HepG2 (cell line): ENCODE data around the gene CTCF. TPM values are rescaled to one million over a fixed set of nuclear protein-coding genes. Genes with fewer than 3 reads are reported as not detected.

Experiments used
- ARNT2 ChIP-seq: sonication (generic); formaldehyde crosslinking; IDR thresholded peaks from 2 replicates; pipeline ENCODE4 v1.8.0; 2022; ENCODE audit warnings: mild to moderate bottlenecking, low read depth, missing genetic modification reagents, moderate library complexity
- FOSL2 ChIP-seq: sonication (generic); formaldehyde crosslinking; IDR thresholded peaks from 2 replicates; pipeline ENCODE4 v1.4.0; 2020; ENCODE audit warnings: missing genetic modification reagents
- NR3C1 ChIP-seq: sonication (generic); formaldehyde crosslinking; IDR thresholded peaks from 2 replicates; pipeline ENCODE4 v1.4.0; 2020; ENCODE audit warnings: missing genetic modification reagents
- PHF20 ChIP-seq: sonication (generic); formaldehyde crosslinking; IDR thresholded peaks from 2 replicates; pipeline ENCODE4 v1.5.0; 2020; ENCODE audit warnings: mild to moderate bottlenecking, missing genetic modification reagents
- POLR2AphosphoS5 ChIP-seq: IDR thresholded peaks from 2 replicates; pipeline ENCODE4 v1.6.1; 2012; ENCODE audit warnings: low read depth, low read length
- ZMYM3 ChIP-seq: sonication (generic); formaldehyde crosslinking; IDR thresholded peaks from 2 replicates; pipeline ENCODE4 v1.5.1; 2020; ENCODE audit warnings: mild to moderate bottlenecking, missing genetic modification reagents
- ZNF205 ChIP-seq: IDR thresholded peaks from 2 replicates; pipeline ENCODE4 v1.6.1; 2018; ENCODE audit warnings: missing biosample characterization, missing genetic modification reagents
- ZNF253 ChIP-seq: sonication (generic); formaldehyde crosslinking; IDR thresholded peaks from 2 replicates; pipeline ENCODE4 v1.8.0; 2022; ENCODE audit warnings: mild to moderate bottlenecking, missing genetic modification reagents, borderline replicate concordance
- ZNF552 ChIP-seq: sonication (generic); formaldehyde crosslinking; IDR thresholded peaks from 2 replicates; pipeline ENCODE4 v1.9.0; 2022; ENCODE audit warnings: missing genetic modification reagents, mild to moderate bottlenecking, borderline replicate concordance
- ZNF569 ChIP-seq: sonication (generic); formaldehyde crosslinking; IDR thresholded peaks from 2 replicates; pipeline ENCODE4 v1.5.0; 2020; ENCODE audit warnings: mild to moderate bottlenecking, missing genetic modification reagents, moderate library complexity, borderline replicate concordance
- ZNF775 ChIP-seq: sonication (generic); formaldehyde crosslinking; IDR thresholded peaks from 2 replicates; pipeline ENCODE4 v1.4.0; 2020; ENCODE audit warnings: missing genetic modification reagents, mild to moderate bottlenecking, moderate library complexity, borderline replicate concordance
- polyA plus RNA-seq, 8 experiments: library from polyadenylated mRNA; depleted of rRNA in 3 of 8; stranded (reverse) in 7 of 8; unstranded in 1 of 8; fragments of >200 nt; fragmentation: Illumina TruSeq in 4 of 8; extraction: Trizol in 4 of 8; gene quantifications; 2 replicates each; pipeline versions ENCODE4 v1.2.1 to v1.2.3, GENCODE V29; 2011 to 2016; ENCODE audit warnings: low read depth in 4 of 8, missing spikeins in 1 of 8, mixed read lengths in 1 of 8; ENCODE audit not compliant: insufficient read depth in 1 of 8
- total RNA-seq, 5 experiments: library from RNA; depleted of rRNA; stranded (reverse); fragments of >200 nt; fragmentation: Illumina TruSeq; extraction: Trizol; gene quantifications; 2 replicates each; pipeline ENCODE4 v1.2.3, GENCODE V29; 2016; ENCODE audit warnings: low read depth in 1 of 5
- TF ChIP-seq, protein P1 (sequence below): sonication (generic); formaldehyde crosslinking; IDR thresholded peaks from 2 replicates; pipeline ENCODE4 v1.4.0; 2020; ENCODE audit warnings: missing genetic modification reagents, borderline replicate concordance
- TF ChIP-seq, protein P2 (sequence below): sonication (generic); formaldehyde crosslinking; IDR thresholded peaks from 2 replicates; pipeline ENCODE4 v1.8.1; 2023; ENCODE audit warnings: mild to moderate bottlenecking, inconsistent platforms, moderate library complexity, missing genetic modification reagents, borderline replicate concordance
- TF ChIP-seq, protein P3 (sequence below): IDR thresholded peaks from 2 replicates; pipeline ENCODE4 v1.6.1; 2016; ENCODE audit warnings: missing compliant biosample characterization, missing genetic modification reagents, borderline replicate concordance
- TF ChIP-seq, protein P4 (sequence below): IDR thresholded peaks from 2 replicates; pipeline ENCODE4 v1.6.1; 2016

Gene CTCF
- total and polyA plus RNA-seq, 2 of the 13 experiments (the other 11 are each of a cell fraction or from before 2014, with no cell fraction given) = 19.5 to 37.5 TPM

DNA sequence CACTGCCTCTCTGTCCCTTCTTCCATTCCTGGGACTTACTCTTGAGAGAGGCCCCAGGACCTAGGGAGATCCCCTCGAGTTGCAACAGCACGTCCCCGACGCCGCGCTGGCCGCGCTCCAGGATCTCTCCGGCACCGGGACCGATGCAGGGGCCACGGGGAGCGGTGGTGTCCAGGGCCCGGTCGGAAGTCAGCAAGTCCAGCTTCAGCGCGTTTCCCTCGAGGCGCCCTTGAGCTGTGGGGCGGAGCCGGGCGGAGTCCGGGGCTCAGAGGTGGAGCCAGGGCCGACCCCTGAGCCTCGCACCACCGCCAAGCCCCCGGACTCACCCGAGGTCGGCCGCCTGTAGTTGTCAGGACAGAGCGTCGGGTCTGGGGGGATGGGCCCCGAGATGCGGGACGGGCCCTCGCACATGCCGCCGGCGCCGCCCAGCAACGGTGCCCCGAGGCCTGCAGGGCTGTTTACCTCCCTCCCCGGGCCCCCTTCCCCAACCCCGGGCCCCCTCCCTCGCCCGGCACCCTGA lies 103.8 kb downstream of the CTCF start (continued):
- TF ChIP-seq, protein P1, sequence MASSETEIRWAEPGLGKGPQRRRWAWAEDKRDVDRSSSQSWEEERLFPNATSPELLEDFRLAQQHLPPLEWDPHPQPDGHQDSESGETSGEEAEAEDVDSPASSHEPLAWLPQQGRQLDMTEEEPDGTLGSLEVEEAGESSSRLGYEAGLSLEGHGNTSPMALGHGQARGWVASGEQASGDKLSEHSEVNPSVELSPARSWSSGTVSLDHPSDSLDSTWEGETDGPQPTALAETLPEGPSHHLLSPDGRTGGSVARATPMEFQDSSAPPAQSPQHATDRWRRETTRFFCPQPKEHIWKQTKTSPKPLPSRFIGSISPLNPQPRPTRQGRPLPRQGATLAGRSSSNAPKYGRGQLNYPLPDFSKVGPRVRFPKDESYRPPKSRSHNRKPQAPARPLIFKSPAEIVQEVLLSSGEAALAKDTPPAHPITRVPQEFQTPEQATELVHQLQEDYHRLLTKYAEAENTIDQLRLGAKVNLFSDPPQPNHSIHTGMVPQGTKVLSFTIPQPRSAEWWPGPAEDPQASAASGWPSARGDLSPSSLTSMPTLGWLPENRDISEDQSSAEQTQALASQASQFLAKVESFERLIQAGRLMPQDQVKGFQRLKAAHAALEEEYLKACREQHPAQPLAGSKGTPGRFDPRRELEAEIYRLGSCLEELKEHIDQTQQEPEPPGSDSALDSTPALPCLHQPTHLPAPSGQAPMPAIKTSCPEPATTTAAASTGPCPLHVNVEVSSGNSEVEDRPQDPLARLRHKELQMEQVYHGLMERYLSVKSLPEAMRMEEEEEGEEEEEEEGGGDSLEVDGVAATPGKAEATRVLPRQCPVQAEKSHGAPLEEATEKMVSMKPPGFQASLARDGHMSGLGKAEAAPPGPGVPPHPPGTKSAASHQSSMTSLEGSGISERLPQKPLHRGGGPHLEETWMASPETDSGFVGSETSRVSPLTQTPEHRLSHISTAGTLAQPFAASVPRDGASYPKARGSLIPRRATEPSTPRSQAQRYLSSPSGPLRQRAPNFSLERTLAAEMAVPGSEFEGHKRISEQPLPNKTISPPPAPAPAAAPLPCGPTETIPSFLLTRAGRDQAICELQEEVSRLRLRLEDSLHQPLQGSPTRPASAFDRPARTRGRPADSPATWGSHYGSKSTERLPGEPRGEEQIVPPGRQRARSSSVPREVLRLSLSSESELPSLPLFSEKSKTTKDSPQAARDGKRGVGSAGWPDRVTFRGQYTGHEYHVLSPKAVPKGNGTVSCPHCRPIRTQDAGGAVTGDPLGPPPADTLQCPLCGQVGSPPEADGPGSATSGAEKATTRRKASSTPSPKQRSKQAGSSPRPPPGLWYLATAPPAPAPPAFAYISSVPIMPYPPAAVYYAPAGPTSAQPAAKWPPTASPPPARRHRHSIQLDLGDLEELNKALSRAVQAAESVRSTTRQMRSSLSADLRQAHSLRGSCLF = no peak
- TF ChIP-seq ZMYM3 (CRISPR knock-in tag) (peak; percentile 21), PHF20 (CRISPR knock-in tag) (no peak; the same call in 1 of the 2 replicates), ZNF775 (CRISPR knock-in tag) (no peak), ARNT2 (CRISPR knock-in tag) (0 out of 2 replicates have a peak, but pooled peaks have one; percentile 29), ZNF569 (CRISPR knock-in tag) (0 out of 2 replicates have a peak, but pooled peaks have one; percentile 38), NR3C1 (CRISPR knock-in tag) (no peak), POLR2AphosphoS5 (peak; percentile 28), ZNF552 (CRISPR knock-in tag) (peak; percentile 41), FOSL2 (CRISPR knock-in tag) (peak; percentile 27; the same call in 1 of the 2 replicates), ZNF253 (CRISPR knock-in tag) (peak; percentile 91), ZNF205 (CRISPR knock-in tag) (peak; percentile 51; the same call in 1 of the 2 replicates)
- TF ChIP-seq, protein P2, sequence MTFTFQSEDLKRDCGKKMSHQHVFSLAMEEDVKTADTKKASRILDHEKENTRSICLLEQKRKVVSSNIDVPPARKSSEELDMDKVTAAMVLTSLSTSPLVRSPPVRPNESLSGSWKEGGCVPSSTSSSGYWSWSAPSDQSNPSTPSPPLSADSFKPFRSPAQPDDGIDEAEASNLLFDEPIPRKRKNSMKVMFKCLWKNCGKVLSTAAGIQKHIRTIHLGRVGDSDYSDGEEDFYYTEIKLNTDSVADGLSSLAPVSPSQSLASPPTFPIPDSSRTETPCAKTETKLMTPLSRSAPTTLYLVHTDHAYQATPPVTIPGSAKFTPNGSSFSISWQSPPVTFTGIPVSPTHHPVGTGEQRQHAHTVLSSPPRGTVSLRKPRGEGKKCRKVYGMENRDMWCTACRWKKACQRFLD (CRISPR knock-in tag) = no peak
- TF ChIP-seq, protein P3, sequence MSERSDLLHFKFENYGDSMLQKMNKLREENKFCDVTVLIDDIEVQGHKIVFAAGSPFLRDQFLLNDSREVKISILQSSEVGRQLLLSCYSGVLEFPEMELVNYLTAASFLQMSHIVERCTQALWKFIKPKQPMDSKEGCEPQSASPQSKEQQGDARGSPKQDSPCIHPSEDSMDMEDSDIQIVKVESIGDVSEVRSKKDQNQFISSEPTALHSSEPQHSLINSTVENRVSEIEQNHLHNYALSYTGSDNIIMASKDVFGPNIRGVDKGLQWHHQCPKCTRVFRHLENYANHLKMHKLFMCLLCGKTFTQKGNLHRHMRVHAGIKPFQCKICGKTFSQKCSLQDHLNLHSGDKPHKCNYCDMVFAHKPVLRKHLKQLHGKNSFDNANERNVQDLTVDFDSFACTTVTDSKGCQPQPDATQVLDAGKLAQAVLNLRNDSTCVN (CRISPR knock-in tag) = peak; percentile 55; the same call in 1 of the 2 replicates
- TF ChIP-seq, protein P4, sequence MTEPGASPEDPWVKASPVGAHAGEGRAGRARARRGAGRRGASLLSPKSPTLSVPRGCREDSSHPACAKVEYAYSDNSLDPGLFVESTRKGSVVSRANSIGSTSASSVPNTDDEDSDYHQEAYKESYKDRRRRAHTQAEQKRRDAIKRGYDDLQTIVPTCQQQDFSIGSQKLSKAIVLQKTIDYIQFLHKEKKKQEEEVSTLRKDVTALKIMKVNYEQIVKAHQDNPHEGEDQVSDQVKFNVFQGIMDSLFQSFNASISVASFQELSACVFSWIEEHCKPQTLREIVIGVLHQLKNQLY (CRISPR knock-in tag) = 0 out of 2 replicates have a peak, but pooled peaks have one; percentile 39
